GM12891 (cell line): ENCODE results near the gene SIN3A.
A peak's percentile ranks its signal among the peaks of the same experiment; 100 is the strongest.
"Not testable (repeated sequence)": the region's sequence is repeated elsewhere in the genome, so short reads cannot be mapped to it uniquely, and the experiment has no call there.

Source experiments
- DNase-seq: peaks from one replicate; pipeline ENCODE4 v3.0.0; 2011; ENCODE audit warnings: low spot score; ENCODE audit not compliant: insufficient read length
- FAIRE-seq: peaks from 2 replicates; lab custom pipeline; 2011; peaks lifted over from hg19 to GRCh38; lab: Jason Lieb, UNC
- PAX5 ChIP-seq: IDR thresholded peaks from 2 replicates; pipeline ENCODE4 v1.6.1; 2011; ENCODE audit warnings: low read length, moderate library complexity, mild to moderate bottlenecking; ENCODE audit not compliant: insufficient read depth, severe bottlenecking
- POLR2A ChIP-seq: IDR thresholded peaks from 2 replicates; pipeline ENCODE4 v1.6.1; 2011; ENCODE audit warnings: low read depth, low read length, control low read depth
- POLR2AphosphoS5 ChIP-seq: IDR thresholded peaks from 2 replicates; pipeline ENCODE4 v1.6.1; 2011; ENCODE audit warnings: low read depth, low read length, control low read depth
- POU2F2 ChIP-seq: IDR thresholded peaks from 2 replicates; pipeline ENCODE4 v1.6.1; 2011; ENCODE audit warnings: low read depth, mild to moderate bottlenecking, control low read depth, low read length, moderate library complexity
- SPI1 ChIP-seq: IDR thresholded peaks from 2 replicates; pipeline ENCODE4 v1.6.1; 2011; ENCODE audit warnings: low read depth, low read length, control low read depth
- TAF1 ChIP-seq: IDR thresholded peaks from 2 replicates; pipeline ENCODE4 v1.6.1; 2011; ENCODE audit warnings: low read depth, low read length, control low read depth

SIN3A gene

GRCh38 chr15:75348562-75349350 is 102.7 kb downstream of the SIN3A start:
- FAIRE-seq: peak; percentile 38
- TF ChIP-seq POLR2A: no peak
- TF ChIP-seq POLR2AphosphoS5: no peak
- TF ChIP-seq PAX5: no peak
- no peak for TF ChIP-seq POU2F2
- no peak for TF ChIP-seq TAF1
- no peak for TF ChIP-seq SPI1
- DNase-seq: no peak

- TF ChIP-seq PAX5: no peak
- no peak for TF ChIP-seq POLR2AphosphoS5
- DNase-seq: no peak
- FAIRE-seq: no peak
Observed at GRCh38 chr15:75348034-75348561, 103.4 kb downstream of the SIN3A start.

- 0 out of 2 replicates have a peak, but pooled peaks have one; percentile 37 for TF ChIP-seq POLR2AphosphoS5
- TF ChIP-seq SPI1: no peak
- peak; percentile 66 for DNase-seq
- FAIRE-seq: peak; percentile 97
Observed at GRCh38 chr15:75347222-75348033, 104.1 kb downstream of the SIN3A start.

GRCh38 chr15:75346796-75347221 is 104.7 kb downstream of the SIN3A start, which contains the start of gene NEIL1:
Gene NEIL1 (plus strand): TSS chr15:75347039. CDS start chr15:75348906, 1,867 bp downstream.
- FAIRE-seq: no peak
- TF ChIP-seq POLR2AphosphoS5 (no peak), POLR2A (no peak)

DNA sequence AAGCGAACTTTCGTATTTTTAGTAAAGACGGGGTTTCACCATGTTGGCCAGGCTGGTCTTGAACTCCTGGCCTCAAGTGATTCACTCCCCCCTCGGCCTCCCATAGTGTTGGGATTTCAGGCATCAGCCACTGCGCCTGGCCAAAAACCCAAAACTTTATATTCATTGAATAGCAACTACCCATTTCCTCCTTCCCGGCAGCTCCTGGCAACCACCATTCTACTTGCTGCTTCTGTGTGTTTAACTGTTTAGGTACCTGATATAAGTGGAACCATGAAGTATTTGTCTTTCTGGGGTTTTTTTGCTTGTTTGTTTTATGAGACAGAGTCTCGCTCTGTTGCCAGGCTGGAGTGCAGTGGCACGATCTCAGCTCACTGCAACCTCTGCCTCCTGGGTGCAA is 107.5 kb downstream of the SIN3A start:
- not testable (repeated sequence) for DNase-seq, FAIRE-seq

More at GRCh38 chr15:75346796-75347221, 104.7 kb downstream of the SIN3A start, which contains the start of gene NEIL1:
- DNase-seq: no peak

GRCh38 chr15:75342221-75342620 is 109.3 kb downstream of the SIN3A start:
- DNase-seq: no peak
- FAIRE-seq: no peak
- TF ChIP-seq POU2F2 (no peak), TAF1 (no peak), POLR2AphosphoS5 (no peak), POLR2A (no peak), PAX5 (no peak), SPI1 (no peak)

DNA sequence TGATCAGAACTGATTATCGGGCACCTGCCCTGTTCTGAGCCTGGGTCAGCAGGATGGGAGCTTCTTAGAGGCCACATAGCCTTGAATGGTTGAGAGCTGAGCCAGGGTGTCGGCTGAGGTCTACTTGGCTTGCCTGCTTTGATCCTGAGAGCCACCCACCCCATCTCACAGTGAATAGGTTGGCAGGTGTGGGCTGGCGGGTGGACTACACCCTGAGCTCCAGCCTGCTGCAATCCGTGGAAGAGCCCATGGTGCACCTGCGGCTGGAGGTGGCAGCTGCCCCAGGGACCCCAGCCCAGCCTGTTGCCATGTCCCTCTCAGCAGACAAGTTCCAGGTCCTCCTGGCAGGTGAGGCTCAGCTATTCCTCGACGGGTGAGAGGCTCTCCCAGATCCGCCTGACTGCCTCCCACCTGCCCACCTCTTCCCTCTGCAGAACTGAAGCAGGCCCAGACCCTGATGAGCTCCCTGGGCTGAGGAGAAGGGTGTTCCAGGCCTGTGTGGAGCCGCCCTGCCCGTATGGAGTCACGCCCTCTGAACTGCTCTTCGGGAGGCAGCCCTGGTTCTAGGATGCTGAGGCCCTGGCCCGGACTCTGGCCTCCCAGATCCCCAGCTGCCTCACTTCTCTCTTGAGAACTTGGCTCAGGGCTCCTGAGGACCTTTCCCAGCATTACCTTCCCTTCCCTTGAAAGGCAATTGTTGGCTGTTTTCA is 111.8 kb downstream of the SIN3A start:
- FAIRE-seq: no peak
- no peak for DNase-seq
- TF ChIP-seq POU2F2 (no peak), PAX5 (no peak), TAF1 (no peak), SPI1 (no peak), POLR2A (no peak)

- FAIRE-seq (no peak), DNase-seq (no peak)
- TF ChIP-seq PAX5 (no peak), SPI1 (no peak), POLR2A (no peak), POU2F2 (no peak), TAF1 (no peak), POLR2AphosphoS5 (no peak)
Observed at GRCh38 chr15:75338661-75339240, 112.7 kb downstream of the SIN3A start.

- TF ChIP-seq TAF1: peak; percentile 41; the same call in 1 of the 2 replicates
- TF ChIP-seq POLR2A: no peak
- TF ChIP-seq SPI1: no peak
- TF ChIP-seq POU2F2: no peak
- no peak for TF ChIP-seq PAX5
- TF ChIP-seq POLR2AphosphoS5: no peak
- DNase-seq (peak; percentile 61), FAIRE-seq (peak; percentile 82)
Observed at GRCh38 chr15:75335705-75336355, 115.7 kb downstream of the SIN3A start, which contains the start of gene COMMD4. Gene COMMD4 (plus strand): TSS chr15:75336063. CDS start chr15:75336090, 27 bp downstream.
